ENCODE data around the gene KRI1. TPM values are rescaled to one million over a fixed set of nuclear protein-coding genes. Genes with fewer than 3 reads are reported as not detected.
A peak's percentile ranks its signal among the peaks of the same experiment; 100 is the strongest.
"Not testable (repeated sequence)": the region's sequence is repeated elsewhere in the genome, so short reads cannot be mapped to it uniquely, and the experiment has no call there.

The KRI1 gene
- total RNA-seq, 2 donors from 2014 or later: 11.0 to 15.0 TPM

- DNase-seq (peak; percentile 88), ATAC-seq (peak; percentile 83 to 92)
- intact Hi-C loops (cut with DNase I): loop anchor here (1.0 to 5.0 kb wide), 2 partner anchors 63 to 116 kb away; no protein-coding TSS in a partner anchor
Measured at GRCh38 chr19:10580979-10581631, 15.3 kb upstream of the KRI1 start.

- intact Hi-C loops (cut with DNase I): no loop called here
- no peak for ATAC-seq
- DNase-seq: no peak
Measured at GRCh38 chr19:10577951-10578350, 12.1 kb upstream of the KRI1 start.

DNA sequence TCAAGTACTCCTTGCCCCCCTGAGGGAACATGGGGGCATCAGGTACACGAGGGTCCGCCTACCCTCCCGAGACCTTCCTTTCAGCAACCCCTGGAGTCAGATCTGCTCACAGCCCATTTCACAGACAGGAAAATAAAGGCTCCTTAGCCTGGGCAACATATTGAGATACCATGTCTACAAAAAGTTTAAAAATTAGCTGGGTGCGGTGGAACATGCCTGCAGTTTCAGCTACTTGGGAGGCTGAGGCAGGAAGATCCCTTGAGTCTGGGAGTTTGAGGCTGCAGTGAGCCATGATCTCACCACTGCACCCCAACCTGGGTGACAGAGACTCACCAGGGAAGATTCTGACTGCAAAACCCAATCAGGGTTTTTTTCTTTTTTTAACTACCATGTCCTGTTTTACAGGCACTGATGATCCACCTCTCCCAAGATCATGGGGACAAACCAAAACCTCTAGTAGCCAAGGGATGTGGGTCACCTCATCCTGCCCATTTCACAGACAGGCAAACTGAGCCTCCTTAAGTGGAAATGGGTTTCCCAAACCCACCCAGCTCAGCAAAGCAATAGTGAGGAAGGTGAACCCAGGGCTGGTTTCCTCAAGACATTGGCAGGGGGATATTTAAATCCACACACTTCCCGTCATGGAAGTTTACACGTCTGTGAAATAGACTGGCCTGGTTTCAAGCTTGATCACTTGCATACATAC is 9.4 kb upstream of the KRI1 start:
- no peak for ATAC-seq
- intact Hi-C loops (cut with DNase I): no loop called here
- DNase-seq: no peak

DNA sequence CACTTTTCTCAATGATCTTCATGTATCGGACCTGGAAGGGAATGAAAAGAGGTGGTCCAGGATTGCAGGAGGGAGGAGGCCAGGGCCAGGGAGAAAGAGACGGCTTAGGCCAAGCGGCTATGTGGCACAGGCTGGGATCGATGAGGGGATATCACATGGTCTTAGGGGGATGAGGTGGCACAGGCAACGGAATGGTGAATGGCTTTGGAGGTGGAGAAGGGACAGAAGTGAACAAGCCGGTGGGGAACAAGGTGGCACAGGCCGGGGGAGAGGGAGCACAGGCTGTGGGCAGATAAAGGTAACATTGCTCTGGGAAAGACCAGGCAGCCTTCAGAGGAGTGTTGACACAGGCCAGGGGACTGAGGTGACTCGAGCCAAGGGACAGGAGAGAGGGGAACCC is 8.7 kb upstream of the KRI1 start:
- intact Hi-C loops (cut with DNase I): no loop called here
- no peak for ATAC-seq
- no peak for DNase-seq

DNA sequence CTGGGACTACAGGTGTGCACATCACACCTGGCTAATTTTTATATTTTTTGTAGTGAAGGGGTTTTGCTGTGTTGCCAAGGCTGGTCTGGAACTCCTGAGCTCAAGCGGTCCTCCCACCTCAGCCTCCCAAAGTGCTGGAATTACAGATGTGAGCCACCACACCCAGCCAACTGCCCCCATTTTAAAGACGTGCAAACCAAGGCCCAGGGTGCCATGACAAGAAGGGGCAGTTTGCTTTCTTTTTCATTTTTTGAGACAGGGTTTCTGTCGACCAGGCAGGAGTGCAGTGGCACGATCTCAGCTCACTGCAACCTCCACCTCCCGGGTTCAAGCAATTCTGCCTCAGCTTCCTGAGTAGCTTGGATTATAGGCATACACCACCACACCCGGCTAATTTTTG is 8.0 kb upstream of the KRI1 start:
- DNase-seq; intact Hi-C loops (cut with DNase I); ATAC-seq: not testable (repeated sequence)

DNA sequence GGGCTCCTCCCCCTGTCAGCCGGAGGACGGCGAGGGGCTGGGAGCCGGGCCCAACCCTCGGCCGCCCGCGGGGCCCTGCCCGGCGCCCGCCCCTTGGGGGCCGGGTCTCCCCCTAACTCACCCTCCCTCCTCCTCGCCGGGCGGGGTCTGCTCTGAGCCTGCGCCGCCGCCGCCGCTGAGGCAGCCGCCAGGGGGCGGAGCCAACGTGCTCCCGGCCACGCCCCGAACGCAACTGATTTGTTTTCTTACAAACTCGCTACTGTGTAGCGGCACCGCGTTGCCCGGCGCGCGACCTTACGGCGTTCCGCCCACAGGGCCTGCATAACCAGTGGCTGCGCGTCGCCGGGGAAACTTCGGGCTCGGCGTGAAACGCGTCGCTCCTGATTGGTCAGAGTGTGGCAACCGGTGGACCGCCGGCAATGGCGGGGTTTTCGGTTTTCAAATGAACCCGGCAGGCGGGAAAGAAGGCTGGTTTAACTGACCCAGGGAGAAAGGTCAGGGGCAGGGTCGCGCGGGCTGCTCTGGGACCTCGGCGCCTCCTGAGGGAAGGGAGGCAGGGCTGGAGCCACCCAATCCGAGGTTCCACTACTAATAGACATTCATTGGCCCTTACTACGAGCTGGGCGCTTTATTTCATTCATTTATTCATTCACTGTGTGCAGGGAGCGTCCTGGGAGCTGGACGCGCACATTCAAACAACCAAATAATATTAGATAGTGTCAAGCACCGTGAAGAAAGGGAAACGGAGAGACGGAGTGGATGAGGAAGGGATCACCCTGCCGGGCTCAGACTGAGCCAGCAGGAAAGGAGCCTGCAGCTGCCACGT is 3.2 kb upstream of the KRI1 start, which contains the start of gene CDKN2D:
CDKN2D (minus strand) TSS at position 154 of the 826 bp plus-strand sequence. CDS start 326 bp downstream, outside the sequence.
- ATAC-seq (peak; percentile 88 to 89), DNase-seq (peak; percentile 100)
- intact Hi-C loops (cut with DNase I): loop anchor here in 1 of 2 donors (10.0 kb wide), 1 partner anchor 64 kb away; the partner anchor contains the start of gene KEAP1

DNA sequence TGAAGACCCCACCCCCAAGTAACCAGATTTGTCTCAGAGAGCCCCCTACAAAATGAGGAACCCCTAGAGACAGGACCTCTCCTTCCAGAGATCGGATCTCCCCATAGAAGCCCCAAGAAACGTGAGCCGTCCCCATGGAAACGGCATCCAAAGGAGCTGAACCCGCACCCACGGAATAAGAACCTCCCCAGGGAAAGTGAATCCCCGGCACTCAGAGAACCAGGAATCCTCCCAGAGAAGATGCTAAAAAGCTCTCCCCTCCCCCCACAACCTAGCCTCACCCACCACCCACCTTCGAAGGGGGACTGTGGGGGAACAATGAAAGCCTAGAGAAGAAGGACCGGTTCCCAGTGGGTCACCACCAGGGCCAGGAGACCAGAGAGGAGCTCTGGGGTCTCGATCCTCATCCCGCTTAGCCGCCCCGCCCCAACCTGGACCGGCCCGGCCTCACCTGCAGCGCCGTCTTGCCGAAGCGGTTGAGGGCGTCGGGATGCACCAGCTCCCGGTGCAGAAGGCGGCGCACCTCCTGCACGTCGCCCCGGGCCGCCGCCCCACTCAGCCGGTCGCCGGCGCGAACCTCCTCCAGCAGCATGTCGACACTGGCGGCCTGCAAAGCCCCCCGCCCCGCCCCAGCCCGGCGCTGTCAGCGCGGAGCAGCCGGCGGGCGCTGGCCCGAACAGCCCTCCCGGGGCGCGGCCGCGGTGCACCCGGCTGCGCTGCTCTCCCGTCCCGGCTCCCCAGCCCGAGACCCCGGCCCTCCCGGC is 2.4 kb upstream of the KRI1 start:
- peak in 1 of 2 donors; percentile 5 for ATAC-seq
- intact Hi-C loops (cut with DNase I): loop anchor here in 1 of 2 donors (10.0 kb wide), 1 partner anchor 63 kb away; the partner anchor contains the start of gene KEAP1
- no peak for DNase-seq

DNA sequence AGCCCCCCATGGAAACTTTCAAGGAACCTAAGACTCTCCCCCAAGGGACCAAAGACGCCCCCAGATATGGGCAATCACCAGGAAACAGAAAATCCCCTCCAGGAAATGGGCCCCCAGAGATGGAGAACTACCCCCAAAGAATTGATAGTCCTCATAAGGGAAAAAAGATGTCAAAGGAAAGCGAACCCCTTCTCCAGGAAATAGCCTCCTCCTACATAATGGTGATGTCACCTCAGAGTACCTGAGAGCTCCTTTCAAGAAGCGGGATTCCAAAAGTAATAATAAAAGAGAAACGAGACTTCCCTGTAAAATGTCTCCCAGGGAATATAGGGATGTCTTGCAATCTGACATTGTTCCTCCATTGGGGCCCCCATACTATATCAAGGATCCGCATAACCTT is 1.8 kb upstream of the KRI1 start:
- DNase-seq (no peak), ATAC-seq (no peak)
- intact Hi-C loops (cut with DNase I): loop anchor here in 1 of 2 donors (10.0 kb wide), 1 partner anchor 63 kb away; the partner anchor contains the start of gene KEAP1

GRCh38 chr19:10566658-10567410 is 1.0 kb upstream of the KRI1 start:
- DNase-seq: peak; percentile 39
- no peak for ATAC-seq
- intact Hi-C loops (cut with DNase I): loop anchor here in 1 of 2 donors (10.0 kb wide), 1 partner anchor 62 kb away; the partner anchor contains the start of gene KEAP1

- intact Hi-C loops (cut with DNase I): loop anchor here in 1 of 2 donors (10.0 kb wide), 1 partner anchor 62 kb away; the partner anchor contains the start of gene KEAP1
- ATAC-seq: no peak
- DNase-seq: no peak
Measured at GRCh38 chr19:10566408-10566657, 523 bp upstream of the KRI1 start.

- DNase-seq: peak; percentile 64
- ATAC-seq: peak in 1 of 2 donors; percentile 4
- intact Hi-C loops (cut with DNase I): loop anchor here in 1 of 2 donors (10.0 kb wide), 1 partner anchor 60 kb away; the partner anchor contains the start of gene KEAP1
Measured at GRCh38 chr19:10565028-10565566, 713 bp downstream of the KRI1 start.

GRCh38 chr19:10562609-10563008 is 3.2 kb downstream of the KRI1 start:
- no peak for DNase-seq
- no peak for ATAC-seq
- intact Hi-C loops (cut with DNase I): loop anchor here in 1 of 2 donors (10.0 kb wide), 1 partner anchor 58 kb away; the partner anchor contains the start of gene KEAP1

DNA sequence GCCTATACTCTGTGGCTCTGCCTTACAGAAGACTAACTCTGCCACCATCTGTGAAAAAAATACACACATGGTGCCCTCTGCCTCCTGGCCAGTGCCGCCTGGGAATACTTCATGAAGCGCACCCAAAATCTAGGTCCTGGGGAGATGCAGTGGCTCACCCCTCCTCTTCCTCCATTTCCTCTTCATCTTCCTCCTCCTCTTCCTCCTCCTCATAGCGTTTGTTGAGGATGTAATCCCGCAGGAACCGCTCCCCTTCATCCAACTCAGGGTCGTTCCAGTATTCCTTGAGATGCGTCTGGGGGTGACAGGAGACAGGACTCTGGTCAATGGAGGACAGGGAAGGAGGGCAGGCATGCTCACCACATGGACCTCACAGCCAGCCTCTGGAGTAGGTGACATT is 5.7 kb downstream of the KRI1 start:
- DNase-seq: no peak
- ATAC-seq: no peak
- intact Hi-C loops (cut with DNase I): loop anchor here in 1 of 2 donors (10.0 kb wide), 1 partner anchor 55 kb away; the partner anchor contains the start of gene KEAP1

- DNase-seq: no peak
- ATAC-seq: no peak
- intact Hi-C loops (cut with DNase I): no loop called here
Measured at GRCh38 chr19:10557603-10558197, 8.1 kb downstream of the KRI1 start.

DNA sequence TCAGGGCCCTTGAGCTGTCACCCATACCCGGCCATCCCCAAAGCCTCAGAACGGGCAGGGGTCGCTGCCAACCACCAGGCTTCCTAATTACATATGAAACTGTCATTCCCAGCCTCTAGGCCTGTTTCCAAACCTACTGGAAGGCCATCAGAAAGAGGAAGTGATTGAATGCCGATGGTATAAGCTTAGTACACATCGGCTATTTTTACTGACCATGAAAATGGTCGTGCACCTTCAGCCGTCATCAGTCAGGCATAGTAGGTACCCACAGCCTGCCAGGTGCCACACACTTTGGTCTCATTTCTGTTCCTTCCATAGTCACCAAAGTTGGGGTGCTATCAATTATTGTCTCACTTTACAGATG is 10.2 kb downstream of the KRI1 start:
- no peak for DNase-seq
- no peak for ATAC-seq
- intact Hi-C loops (cut with DNase I): no loop called here

GRCh38 chr19:10554760-10555609 is 10.8 kb downstream of the KRI1 start:
- intact Hi-C loops (cut with DNase I): no loop called here
- no peak for ATAC-seq
- DNase-seq: no peak

Measured in left cardiac atrium (tissue), 4 donors.